HepG2 (cell line): ENCODE results near the gene CAP2. TPM values are rescaled to one million over a fixed set of nuclear protein-coding genes. Genes with fewer than 3 reads are reported as not detected.

ENCODE experiments used
- ATAC-seq: fragments of 200-7000 bp; cut with Tn5 transposase; 3 replicates; pipeline ENCODE4 v1.9.1; 2020; ENCODE audit warnings: mild to moderate bottlenecking, moderate library complexity
- BruUV-seq: library from RNA; stranded (reverse); fragments of 400-500 nt; replicated peaks from 2 replicates; lab custom pipeline; 2021; lab: Mats Ljungman, UMichigan
- CTCF ChIA-PET: fragments of 300-600 bp; formaldehyde crosslinking; extraction: SDS; loops from one replicate; lab custom pipeline; 2021; ENCODE audit warnings: low total read pairs, inconsistent platforms, low intra/inter-chr PET ratio; lab: Yijun Ruan, JAX
- POLR2A ChIA-PET: fragments of 350-600 bp; sonication (Branson Sonifier 250); formaldehyde crosslinking; loops from one replicate; lab custom pipeline; 2020; ENCODE audit warnings: antibody characterized with exemption, inconsistent platforms; lab: Yijun Ruan, JAX
- DNase-seq: peaks from one replicate; pipeline ENCODE4 v3.0.0-alpha.2; 2015; ENCODE audit warnings: low spot score
- FAIRE-seq: peaks from 3 replicates; lab custom pipeline; 2011; peaks lifted over from hg19 to GRCh38; lab: Jason Lieb, UNC
- H2AFZ ChIP-seq: one replicate; pipeline ENCODE4 v1.6.1; 2011; ENCODE audit warnings: low read length, inconsistent platforms
- H3K27ac ChIP-seq: fragments of 300-600 bp; 3 replicates; pipeline ENCODE4 v1.8.0; 2011; ENCODE audit warnings: mixed run types, mild to moderate bottlenecking, mixed read lengths, low read length, inconsistent platforms; ENCODE audit not compliant: insufficient read depth; ENCODE audit errors: extremely low read length
- H3K27me3 ChIP-seq, 2 experiments: fragments of 200-600 bp in 1 of 2; 2 replicates in 1 of 2; 3 replicates in 1 of 2; pipeline versions ENCODE4 v1.6.0 to v1.8.0; 2011; ENCODE audit warnings: low read length in 2 of 2, mild to moderate bottlenecking in 2 of 2, moderate library complexity in 2 of 2, inconsistent platforms in 1 of 2; ENCODE audit not compliant: insufficient read depth in 2 of 2, control insufficient read depth in 1 of 2
- H3K36me3 ChIP-seq, 2 experiments: fragments of 200-600 bp in 1 of 2; replicated peaks in 1 of 2; 2 replicates in 1 of 2; 3 replicates in 1 of 2; pipeline versions ENCODE4 v1.5.1 to v1.8.0; 2011; ENCODE audit warnings: low read length in 2 of 2, inconsistent platforms in 1 of 2; ENCODE audit not compliant: insufficient read depth in 2 of 2, control insufficient read depth in 1 of 2
- H3K4me1 ChIP-seq: 2 replicates; pipeline ENCODE4 v1.5.1; 2012; ENCODE audit warnings: low read length, inconsistent platforms; ENCODE audit not compliant: insufficient read depth
- H3K4me2 ChIP-seq: 2 replicates; pipeline ENCODE4 v1.6.0; 2011; ENCODE audit warnings: low read depth, low read length, inconsistent platforms
- H3K4me3 ChIP-seq, 3 experiments: fragments of 200-600 bp in 1 of 3; sonication (generic), shearing (Covaris generic) in 1 of 3; replicated peaks in 1 of 3; 2 replicates each; pipeline ENCODE4 v1.5.1; 2011 to 2016; ENCODE audit warnings: low read length in 3 of 3, inconsistent platforms in 2 of 3, low read depth in 2 of 3, mild to moderate bottlenecking in 2 of 3, control low read depth in 1 of 3, mixed read lengths in 1 of 3; ENCODE audit not compliant: insufficient read depth in 1 of 3
- H3K79me2 ChIP-seq: one replicate; pipeline ENCODE4 v1.6.1; 2011; ENCODE audit warnings: low read length, inconsistent platforms; ENCODE audit not compliant: insufficient read depth
- H3K9ac ChIP-seq: 2 replicates; pipeline ENCODE4 v1.6.0; 2011; ENCODE audit warnings: mild to moderate bottlenecking, low read depth, low read length, inconsistent platforms; ENCODE audit not compliant: insufficient read depth
- H3K9me3 ChIP-seq: 2 replicates; pipeline ENCODE4 v1.5.1; 2012; ENCODE audit warnings: mild to moderate bottlenecking, low read length
- H4K20me1 ChIP-seq: 2 replicates; pipeline ENCODE4 v1.6.0; 2011; ENCODE audit warnings: inconsistent platforms, mild to moderate bottlenecking, low read length, moderate library complexity; ENCODE audit not compliant: insufficient read depth
- CEBPB ChIP-seq: IDR thresholded peaks from 2 replicates; pipeline ENCODE4 v1.6.1; 2011; ENCODE audit warnings: low read depth, low read length, improper control_type of control experiment, borderline replicate concordance
- IKZF1 ChIP-seq: fragments of 450-650 bp; IDR thresholded peaks from 2 replicates; pipeline ENCODE4 v1.7.1; 2016
- ZNF878 ChIP-seq: sonication (generic); formaldehyde crosslinking; IDR thresholded peaks from 2 replicates; pipeline ENCODE4 v1.8.1; 2023; ENCODE audit warnings: mild to moderate bottlenecking, missing genetic modification reagents, moderate library complexity
- WGBS: methylation state at CpG from one replicate; pipeline ENCODE4 v1.1.6; 2017; ENCODE audit warnings: low lambda C conversion rate; 5-methylcytosine and 5-hydroxymethylcytosine counted together
- in situ Hi-C: cut with HindIII; loops from 2 replicates; pipeline ENCODE4 v1.10.0; 2017; ENCODE audit warnings: low pct_unique_long_range_greater_than_20kb; ENCODE audit not compliant: extremely low pct_ligation_motif_present
- intact Hi-C: fragments of 100-400 bp; cut with micrococcal nuclease; formaldehyde crosslinking; loops from one replicate; pipeline ENCODE4 v1.10.0; 2022; ENCODE audit not compliant: unreplicated experiment
- polyA plus RNA-seq, 8 experiments: library from polyadenylated mRNA; depleted of rRNA in 3 of 8; stranded (reverse) in 7 of 8; unstranded in 1 of 8; fragments of >200 nt; fragmentation: Illumina TruSeq in 4 of 8; extraction: Trizol in 4 of 8; gene quantifications; 2 replicates each; pipeline versions ENCODE4 v1.2.1 to v1.2.3, GENCODE V29; 2011 to 2016; ENCODE audit warnings: low read depth in 4 of 8, missing spikeins in 1 of 8, mixed read lengths in 1 of 8; ENCODE audit not compliant: insufficient read depth in 1 of 8
- total RNA-seq, 5 experiments: library from RNA; depleted of rRNA; stranded (reverse); fragments of >200 nt; fragmentation: Illumina TruSeq; extraction: Trizol; gene quantifications; 2 replicates each; pipeline ENCODE4 v1.2.3, GENCODE V29; 2016; ENCODE audit warnings: low read depth in 1 of 5
- TF ChIP-seq, protein P1 (sequence below): sonication (generic); formaldehyde crosslinking; IDR thresholded peaks from 2 replicates; pipeline ENCODE4 v1.8.0; 2023; ENCODE audit warnings: mild to moderate bottlenecking, missing genetic modification reagents

CAP2 gene
- total and polyA plus RNA-seq, 2 of the 13 experiments (the other 11 are each of a cell fraction or from before 2014, with no cell fraction given): 7.9 to 53.1 TPM

DNA sequence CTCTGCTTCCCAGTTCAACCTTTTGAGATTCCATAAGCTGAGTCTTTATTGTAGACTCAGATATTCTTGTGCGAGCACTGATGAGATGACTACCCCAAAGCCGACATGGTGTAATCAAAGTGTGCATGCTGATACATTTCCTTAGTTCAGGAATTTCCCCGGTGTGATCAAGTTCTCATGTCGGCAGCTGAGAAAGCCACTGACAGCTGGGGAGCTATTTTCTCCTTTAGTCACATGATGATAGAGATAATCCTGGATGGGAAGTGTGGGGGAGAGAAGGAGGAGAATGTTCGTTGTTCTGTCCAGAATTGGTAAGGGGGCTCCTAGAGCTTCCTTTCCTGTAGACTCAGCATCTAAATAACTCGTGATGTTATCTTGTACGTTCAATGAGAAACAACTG lies 7.7 kb upstream of the CAP2 start:
- 0 out of 2 replicates have a peak, but pooled peaks have one; percentile 40 for TF ChIP-seq ZNF878 (CRISPR knock-in tag)
- TF ChIP-seq, protein P1, sequence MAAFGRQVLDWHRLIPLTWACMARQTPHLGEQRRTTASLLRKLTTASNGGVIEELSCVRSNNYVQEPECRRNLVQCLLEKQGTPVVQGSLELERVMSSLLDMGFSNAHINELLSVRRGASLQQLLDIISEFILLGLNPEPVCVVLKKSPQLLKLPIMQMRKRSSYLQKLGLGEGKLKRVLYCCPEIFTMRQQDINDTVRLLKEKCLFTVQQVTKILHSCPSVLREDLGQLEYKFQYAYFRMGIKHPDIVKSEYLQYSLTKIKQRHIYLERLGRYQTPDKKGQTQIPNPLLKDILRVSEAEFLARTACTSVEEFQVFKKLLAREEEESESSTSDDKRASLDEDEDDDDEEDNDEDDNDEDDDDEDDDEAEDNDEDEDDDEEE (CRISPR knock-in tag): no peak
- TF ChIP-seq, all 625 proteins: peak for 1
- Histone ChIP-seq H3K79me2 (no peaks in the 10 kb centered on the region), H3K27me3 (no peaks in the 10 kb centered on the region; a peak in 1 of 5 replicates), H3K4me2 (peak overlapping the region; percentile 33), H3K27ac (no peak overlapping the region), H3K4me1 (peaks cover 13% of the 10 kb centered on the region), H3K4me3 (peak overlapping the region in 1 of 3 experiments; percentile 5; a peak in 1 of 6 replicates), H3K9ac (peak overlapping the region; percentile 0; the same call in 1 of the 2 replicates), H4K20me1 (no peaks in the 10 kb centered on the region), H3K36me3 (no peaks in the 10 kb centered on the region), H3K9me3 (no peaks in the 10 kb centered on the region), H2AFZ (peak overlapping the region; percentile 22)
- POLR2A ChIA-PET: interaction anchor here (0.7 to 1.6 kb wide), 2 partner anchors 8 to 214 kb away, joined by 3 to 5 read pairs; partner anchors contain the start of genes CAP2 and FAM8A1
- ATAC-seq (no peak), FAIRE-seq (no peak), DNase-seq (no peak)
- CTCF ChIA-PET: no interaction called here
- intact Hi-C loops (no loop called here), in situ Hi-C loops (no loop called here)
- BruUV-seq: no TSS peak
- 51% methylated on average over 7 of the region's 7 CpGs for WGBS

DNA sequence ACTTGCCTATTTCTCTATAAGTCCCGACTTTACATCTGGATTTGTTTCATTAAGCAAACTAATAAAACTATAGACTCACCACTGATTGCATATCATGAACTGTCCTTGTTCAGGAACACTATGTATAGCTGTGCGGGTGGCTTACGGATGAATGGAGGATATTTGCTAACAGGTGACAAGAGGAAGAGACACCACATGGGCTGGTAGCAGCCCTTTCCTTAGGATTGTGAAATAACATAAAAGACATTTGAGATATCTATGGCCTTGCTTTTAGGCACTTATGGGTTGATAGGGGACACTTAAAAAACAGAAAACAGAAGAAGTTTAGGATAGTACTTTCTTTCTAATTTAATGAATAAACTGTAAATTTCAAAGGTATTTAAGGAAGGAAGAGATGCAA lies 5.0 kb upstream of the CAP2 start:
- no peak overlapping the region for H3K4me3 ChIP-seq
- H3K9ac ChIP-seq: no peak overlapping the region
- no peak overlapping the region for H3K27ac ChIP-seq
- H2AFZ ChIP-seq: no peak overlapping the region
- no peak for FAIRE-seq
- TF ChIP-seq IKZF1 (no peak), CEBPB (peak; percentile 64; the same call in 1 of the 2 replicates)
- TF ChIP-seq, all 625 proteins: peak for 1
- ChIA-PET CTCF (no interaction called here), POLR2A (no interaction called here)
- peaks cover 25% of the 10 kb centered on the region for H3K4me1 ChIP-seq
- intact Hi-C loops (no loop called here), in situ Hi-C loops (no loop called here)
- DNase-seq: no peak
- H3K4me2 ChIP-seq: no peak overlapping the region
- ATAC-seq: no peak
- 34% methylated on average over 3 of the region's 3 CpGs for WGBS
- BruUV-seq: no TSS peak
- no peaks in the 10 kb centered on the region for H3K79me2 ChIP-seq
- H4K20me1 ChIP-seq: no peaks in the 10 kb centered on the region
- H3K27me3 ChIP-seq: peaks cover 0 to 6% of the 10 kb centered on the region in 2 experiments; a peak in 1 of 5 replicates
- H3K9me3 ChIP-seq: no peaks in the 10 kb centered on the region
- no peaks in the 10 kb centered on the region for H3K36me3 ChIP-seq
